Measurements from ENCODE around the gene CCDC27.
A peak's percentile ranks its signal among the peaks of the same experiment; 100 is the strongest.

CCDC27 gene

DNA sequence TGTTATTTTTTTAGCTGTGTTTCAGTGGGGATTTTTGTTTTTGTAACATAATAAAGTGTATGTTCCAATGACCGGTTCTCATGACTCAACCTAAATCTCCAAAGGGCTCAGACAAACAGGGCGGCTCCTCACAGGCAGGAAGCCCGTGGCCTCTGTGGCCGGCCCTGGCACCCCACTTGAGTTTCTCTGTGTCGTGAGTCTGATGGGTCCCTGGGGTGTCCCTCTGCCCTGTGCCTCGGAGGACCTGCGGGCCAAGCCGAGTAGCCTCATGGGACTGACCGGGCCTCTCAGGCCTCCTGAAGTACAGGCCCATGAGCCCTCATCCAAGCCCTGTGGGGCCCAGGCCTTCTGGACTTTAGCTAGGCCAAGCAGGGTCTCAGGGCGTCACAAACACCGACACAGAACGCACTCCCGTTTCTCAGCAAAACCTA lies 16.1 kb upstream of the CCDC27 start:
- Mint-ChIP-seq H3K27me3 (peaks cover 3% of the 10 kb centered on the region), H3K9me3 (no peaks in the 10 kb centered on the region), H3K36me3 (ENCODE audit: low read depth) (peaks cover 6% of the 10 kb centered on the region), H3K4me1 (ENCODE audit: low read depth) (no peaks in the 10 kb centered on the region), H3K4me3 (no peak overlapping the region), H3K27ac (no peak overlapping the region)
- intact Hi-C loops (cut with micrococcal nuclease), result no loop called here

DNA sequence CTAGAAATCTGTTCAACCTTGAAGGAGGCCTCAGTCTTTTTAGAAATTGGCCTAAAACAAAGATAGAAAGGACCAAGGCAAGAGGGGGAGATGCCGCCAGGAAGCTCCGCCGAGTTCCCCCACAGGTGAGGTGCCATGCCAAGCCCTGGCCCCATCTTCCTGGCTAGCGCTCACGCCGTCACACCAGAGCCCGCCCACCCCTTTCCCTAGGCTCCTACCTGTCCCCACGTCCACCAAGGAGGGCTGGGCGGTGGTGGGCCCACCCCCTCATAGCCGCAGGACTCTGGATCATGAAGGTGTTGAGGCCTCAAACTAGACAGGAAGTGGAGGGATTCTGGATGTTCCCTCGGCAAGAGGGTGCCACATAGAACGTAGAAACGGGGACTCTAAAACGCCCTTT lies 15.5 kb upstream of the CCDC27 start:
- no peak overlapping the region for H3K4me3 Mint-ChIP-seq
- no peaks in the 10 kb centered on the region for H3K9me3 Mint-ChIP-seq
- intact Hi-C loops (cut with micrococcal nuclease), result no loop called here

DNA sequence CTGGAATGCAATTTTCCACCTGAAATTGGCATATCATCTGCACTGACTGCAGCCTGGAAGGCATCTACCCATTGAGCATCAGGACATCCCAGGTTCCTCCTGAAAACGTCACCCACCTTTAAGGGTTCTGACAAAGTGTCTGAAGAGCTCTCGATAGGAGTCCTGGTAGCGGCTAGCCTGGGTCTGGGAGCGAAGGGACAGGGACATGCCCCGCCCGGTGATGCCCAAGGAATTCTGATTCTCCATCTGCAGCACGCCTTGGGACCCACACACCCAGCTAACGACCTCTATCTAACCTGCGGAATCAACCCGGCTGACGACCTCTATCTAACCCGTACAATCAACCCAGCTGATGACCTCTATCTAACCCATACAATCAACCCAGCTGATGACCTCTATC lies 13.3 kb upstream of the CCDC27 start:
- H3K9me3 Mint-ChIP-seq, result no peaks in the 10 kb centered on the region
- no peak overlapping the region for H3K27ac Mint-ChIP-seq
- no peaks in the 10 kb centered on the region for H3K27me3 Mint-ChIP-seq
- H3K4me1 Mint-ChIP-seq (ENCODE audit: low read depth), result no peaks in the 10 kb centered on the region
- intact Hi-C loops (cut with micrococcal nuclease), result no loop called here
- H3K4me3 Mint-ChIP-seq, result no peak overlapping the region
- peaks cover 25% of the 10 kb centered on the region for H3K36me3 Mint-ChIP-seq (ENCODE audit: low read depth)

More for the DNA sequence above, 15.5 kb upstream of the CCDC27 start:
- peaks cover 11% of the 10 kb centered on the region for H3K36me3 Mint-ChIP-seq (ENCODE audit: low read depth)
- H3K4me1 Mint-ChIP-seq (ENCODE audit: low read depth), result no peaks in the 10 kb centered on the region
- peaks cover 3% of the 10 kb centered on the region for H3K27me3 Mint-ChIP-seq
- no peak overlapping the region for H3K27ac Mint-ChIP-seq

DNA sequence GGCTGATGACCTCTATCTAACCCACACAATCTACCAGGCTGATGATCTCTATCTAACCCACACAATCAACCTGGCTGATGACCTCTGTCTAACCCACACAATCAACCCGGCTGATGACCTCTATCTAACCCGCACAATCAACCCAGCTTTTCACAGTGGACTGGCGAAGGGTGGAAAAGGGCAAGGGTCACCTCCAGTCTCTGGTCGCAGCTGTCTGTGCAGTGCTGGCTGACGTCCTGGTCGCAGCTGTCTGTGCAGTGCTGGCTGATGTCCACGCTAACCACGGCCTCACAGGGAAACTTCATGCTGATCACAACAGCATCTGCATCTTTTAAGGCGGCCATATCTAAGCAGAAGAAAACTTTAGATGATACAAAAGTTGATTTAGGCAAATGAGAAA lies 12.2 kb upstream of the CCDC27 start:
- Mint-ChIP-seq H3K4me3 (no peak overlapping the region), H3K27ac (no peak overlapping the region), H3K27me3 (no peaks in the 10 kb centered on the region), H3K4me1 (ENCODE audit: low read depth) (peaks cover 8% of the 10 kb centered on the region), H3K36me3 (ENCODE audit: low read depth) (peaks cover 25% of the 10 kb centered on the region), H3K9me3 (no peaks in the 10 kb centered on the region)
- intact Hi-C loops (cut with micrococcal nuclease), result loop anchor here (10.0 kb wide), 1 partner anchor 55 kb away; the partner anchor contains the start of gene LRRC47

DNA sequence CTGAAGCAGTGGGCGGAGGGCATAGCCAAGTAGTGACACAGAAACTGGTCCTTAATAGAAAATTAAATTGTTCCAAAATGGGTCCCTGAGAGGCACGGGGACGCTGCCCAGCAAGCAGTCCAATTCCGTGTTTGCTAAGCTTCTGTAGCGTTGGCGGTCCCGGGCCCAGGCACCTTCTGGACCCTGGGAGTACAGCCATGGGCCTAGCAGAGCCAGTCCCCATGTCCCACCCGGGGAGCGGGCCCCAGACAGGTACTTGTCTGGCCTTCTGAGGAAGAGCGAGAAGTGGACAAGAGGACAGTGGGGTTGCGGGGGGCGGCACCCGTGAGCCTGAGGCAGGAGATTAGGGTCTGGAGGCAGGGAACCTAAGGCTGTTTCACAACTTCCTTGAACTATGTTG lies 11.5 kb upstream of the CCDC27 start:
- Mint-ChIP-seq H3K36me3 (ENCODE audit: low read depth) (peaks cover 25% of the 10 kb centered on the region), H3K27me3 (no peaks in the 10 kb centered on the region), H3K4me3 (no peak overlapping the region), H3K4me1 (ENCODE audit: low read depth) (peaks cover 15% of the 10 kb centered on the region), H3K27ac (no peak overlapping the region), H3K9me3 (no peaks in the 10 kb centered on the region)
- intact Hi-C loops (cut with micrococcal nuclease), result loop anchor here (10.0 kb wide), 1 partner anchor 54 kb away; the partner anchor contains the start of gene LRRC47

DNA sequence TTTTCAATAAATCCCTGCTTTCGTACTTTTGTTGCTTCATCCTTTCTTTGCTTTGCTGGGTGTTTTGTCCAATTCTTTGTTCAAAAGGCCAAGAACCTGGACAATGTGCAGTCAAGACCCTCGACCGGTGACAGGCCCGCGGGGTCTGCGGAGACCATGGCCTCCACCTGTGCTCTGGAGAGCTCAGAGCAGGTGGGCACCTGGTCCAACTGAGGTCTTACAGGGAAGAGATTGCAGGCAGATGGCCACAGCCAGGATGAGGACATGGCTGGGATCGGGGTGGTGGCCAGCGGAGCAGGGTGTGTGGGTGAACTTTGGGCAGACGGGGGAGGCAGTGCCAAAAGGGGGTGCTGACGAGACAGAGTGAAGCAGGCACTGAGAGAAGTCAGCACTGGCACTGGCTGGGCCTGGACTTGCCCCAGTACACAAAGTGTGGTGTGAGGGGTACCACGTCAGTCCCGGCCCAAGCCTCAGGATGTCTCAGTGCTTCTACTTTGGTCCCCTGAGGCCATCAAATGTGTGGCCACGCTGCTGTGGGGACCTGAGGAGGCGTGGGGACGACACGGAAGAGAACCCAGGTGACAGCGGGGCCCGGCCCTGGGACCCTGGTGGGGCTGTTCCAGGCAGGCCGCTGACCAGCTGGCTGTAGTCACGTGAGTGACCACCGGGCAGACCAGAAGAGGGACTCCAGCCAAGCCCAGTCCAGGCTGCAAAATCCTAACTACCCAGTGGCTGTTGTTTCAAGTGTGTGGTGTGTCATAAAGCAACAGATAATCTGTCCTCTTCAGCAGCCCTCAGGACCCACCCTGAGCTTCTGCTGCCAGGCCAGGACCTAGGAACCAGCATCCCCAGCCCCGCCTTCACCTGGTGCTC lies 10.4 kb upstream of the CCDC27 start:
- peaks cover 25% of the 10 kb centered on the region for H3K36me3 Mint-ChIP-seq (ENCODE audit: low read depth)
- H3K4me3 Mint-ChIP-seq, result no peak overlapping the region
- intact Hi-C loops (cut with micrococcal nuclease), result loop anchor here (10.0 kb wide), 1 partner anchor 53 kb away; the partner anchor contains the start of gene LRRC47
- no peak overlapping the region for H3K27ac Mint-ChIP-seq
- peaks cover 25% of the 10 kb centered on the region for H3K4me1 Mint-ChIP-seq (ENCODE audit: low read depth)
- no peaks in the 10 kb centered on the region for H3K9me3 Mint-ChIP-seq
- no peaks in the 10 kb centered on the region for H3K27me3 Mint-ChIP-seq

DNA sequence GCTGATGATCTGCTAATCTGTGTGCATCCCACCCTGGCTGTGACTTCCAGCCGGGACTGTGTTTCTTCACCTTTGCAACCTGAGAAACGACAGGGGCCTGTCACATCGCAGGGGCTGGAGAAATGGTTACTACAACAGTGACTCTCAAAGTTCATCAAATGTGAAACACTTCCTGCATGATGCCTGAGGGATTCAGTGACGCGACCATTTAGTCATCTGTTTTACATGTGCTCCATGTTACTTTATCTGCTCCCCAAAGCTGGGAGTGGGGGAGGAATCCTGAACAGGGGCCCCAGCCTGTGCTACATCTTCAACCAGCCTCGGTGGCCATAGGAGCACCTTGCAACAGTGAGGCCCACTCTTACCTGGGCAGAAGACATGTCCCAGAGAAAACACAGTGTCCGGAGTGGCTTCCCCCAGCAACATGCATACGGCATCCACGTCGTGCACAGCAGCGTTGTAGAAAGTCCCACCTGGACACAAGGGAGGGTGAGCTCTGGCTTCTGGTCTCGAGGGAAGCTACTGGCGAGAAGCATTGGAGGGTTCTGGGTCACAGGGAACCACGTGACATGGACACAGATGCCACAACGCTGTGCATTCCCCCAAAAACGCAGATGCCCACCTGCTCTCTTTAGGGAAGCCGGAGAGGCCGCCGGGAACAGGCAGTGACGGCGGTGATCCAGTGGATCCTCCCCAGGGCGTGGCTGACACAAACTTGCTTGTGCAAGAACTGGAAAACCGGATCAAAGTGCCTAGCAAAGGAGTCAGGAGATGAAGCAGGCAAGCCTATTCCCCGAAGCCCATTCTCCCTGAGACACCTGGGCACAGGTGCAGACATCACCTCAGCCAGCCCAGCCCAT lies 9.6 kb upstream of the CCDC27 start:
- H3K9me3 Mint-ChIP-seq, result no peaks in the 10 kb centered on the region
- no peak overlapping the region for H3K4me3 Mint-ChIP-seq
- no peak overlapping the region for H3K27ac Mint-ChIP-seq
- peaks cover 27% of the 10 kb centered on the region for H3K4me1 Mint-ChIP-seq (ENCODE audit: low read depth)
- intact Hi-C loops (cut with micrococcal nuclease), result loop anchor here (10.0 kb wide), 1 partner anchor 52 kb away; the partner anchor contains the start of gene LRRC47
- H3K27me3 Mint-ChIP-seq, result no peaks in the 10 kb centered on the region
- H3K36me3 Mint-ChIP-seq (ENCODE audit: low read depth), result peaks cover 25% of the 10 kb centered on the region

DNA sequence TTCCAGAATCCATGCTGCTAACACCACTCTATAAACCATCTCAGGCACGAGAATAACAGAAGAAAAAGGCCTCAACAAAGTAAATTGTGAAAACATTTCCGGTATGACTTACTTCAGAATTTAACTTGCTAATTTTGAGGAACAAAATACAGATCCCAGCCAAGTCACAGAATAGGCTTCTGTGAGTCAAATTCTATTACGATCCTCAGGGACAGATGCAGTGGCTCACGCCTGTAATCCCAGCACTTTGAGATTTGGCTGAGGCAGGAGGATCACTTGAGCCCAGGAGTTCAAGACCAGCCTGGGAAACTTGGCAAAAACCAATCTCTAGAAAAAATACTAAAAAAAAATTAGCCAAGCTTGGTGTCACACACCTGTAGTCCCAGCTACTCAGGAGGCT lies 8.8 kb upstream of the CCDC27 start:
- Mint-ChIP-seq H3K4me3 (no peak overlapping the region), H3K9me3 (no peaks in the 10 kb centered on the region), H3K36me3 (ENCODE audit: low read depth) (peaks cover 25% of the 10 kb centered on the region), H3K27ac (no peak overlapping the region), H3K27me3 (no peaks in the 10 kb centered on the region), H3K4me1 (ENCODE audit: low read depth) (peaks cover 35% of the 10 kb centered on the region)
- intact Hi-C loops (cut with micrococcal nuclease), result loop anchor here (10.0 kb wide), 1 partner anchor 51 kb away; the partner anchor contains the start of gene LRRC47

DNA sequence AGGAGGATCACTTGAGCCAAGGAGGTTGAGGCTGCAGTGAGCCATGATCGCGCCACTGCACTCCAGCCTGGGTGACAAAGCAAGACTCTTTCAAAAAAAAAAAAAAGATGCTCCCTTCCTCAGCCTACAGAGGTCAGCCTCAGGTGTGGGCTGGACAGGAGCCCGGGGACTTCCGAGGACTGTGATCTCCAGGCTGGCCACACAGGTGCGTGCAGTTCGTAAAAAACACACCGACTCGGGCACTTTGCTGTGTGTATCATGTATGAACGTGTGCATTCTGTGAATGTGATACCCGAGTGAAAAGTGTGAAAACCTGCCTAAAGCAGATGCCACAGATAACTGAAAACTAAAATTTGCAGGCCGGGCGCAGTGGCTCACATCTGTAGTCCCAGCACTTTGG lies 8.4 kb upstream of the CCDC27 start:
- Mint-ChIP-seq H3K4me1 (ENCODE audit: low read depth) (peaks cover 36% of the 10 kb centered on the region), H3K36me3 (ENCODE audit: low read depth) (peaks cover 25% of the 10 kb centered on the region), H3K27ac (no peak overlapping the region), H3K4me3 (no peak overlapping the region), H3K27me3 (no peaks in the 10 kb centered on the region), H3K9me3 (no peaks in the 10 kb centered on the region)
- intact Hi-C loops (cut with micrococcal nuclease), result loop anchor here (10.0 kb wide), 1 partner anchor 51 kb away; the partner anchor contains the start of gene LRRC47

DNA sequence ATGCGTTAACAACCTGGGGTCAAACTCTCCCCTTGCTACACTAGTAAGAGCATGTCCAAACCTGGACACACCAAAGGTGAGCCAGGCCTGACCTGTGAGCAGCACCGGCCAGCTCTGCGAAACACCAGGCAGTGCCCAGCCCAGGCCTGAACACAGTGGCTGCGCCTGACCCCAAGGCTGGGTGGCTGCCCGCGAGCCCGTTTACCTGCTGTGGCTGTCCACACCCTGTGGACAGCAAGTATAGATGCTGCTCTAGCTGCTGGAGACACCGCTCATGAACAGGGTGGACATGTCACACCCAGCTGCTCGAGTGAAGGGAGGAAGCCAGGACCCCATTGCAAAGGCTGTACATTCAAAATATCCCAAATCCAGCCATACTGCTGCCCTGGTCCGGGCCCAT lies 7.6 kb upstream of the CCDC27 start:
- no peak overlapping the region for H3K4me3 Mint-ChIP-seq
- H3K27ac Mint-ChIP-seq, result no peak overlapping the region
- H3K4me1 Mint-ChIP-seq (ENCODE audit: low read depth), result peaks cover 36% of the 10 kb centered on the region
- no peaks in the 10 kb centered on the region for H3K27me3 Mint-ChIP-seq
- intact Hi-C loops (cut with micrococcal nuclease), result loop anchor here (10.0 kb wide), 1 partner anchor 50 kb away; the partner anchor contains the start of gene LRRC47
- peaks cover 25% of the 10 kb centered on the region for H3K36me3 Mint-ChIP-seq (ENCODE audit: low read depth)
- no peaks in the 10 kb centered on the region for H3K9me3 Mint-ChIP-seq

DNA sequence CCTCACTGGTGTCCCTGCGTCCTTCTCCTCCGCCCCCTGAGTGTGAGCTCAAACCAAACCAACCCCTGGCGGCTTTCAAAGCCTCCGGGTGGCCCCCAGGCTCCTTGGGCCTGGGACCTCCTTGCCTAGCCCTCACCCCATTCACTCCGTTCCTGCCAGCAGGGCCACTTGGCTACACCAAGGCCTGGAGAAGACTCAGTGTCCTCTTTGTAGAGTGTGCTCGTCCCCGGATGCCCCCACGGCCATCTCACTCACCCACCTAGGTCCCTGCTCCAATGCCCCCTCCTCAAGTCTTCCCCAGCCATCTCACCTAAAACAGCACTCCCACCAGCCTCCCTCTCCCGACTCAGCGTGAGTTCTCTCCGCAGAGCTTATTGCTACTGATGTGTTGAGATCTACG lies 7.2 kb upstream of the CCDC27 start:
- H3K27me3 Mint-ChIP-seq, result no peaks in the 10 kb centered on the region
- H3K4me1 Mint-ChIP-seq (ENCODE audit: low read depth), result peaks cover 36% of the 10 kb centered on the region
- H3K4me3 Mint-ChIP-seq, result no peak overlapping the region
- intact Hi-C loops (cut with micrococcal nuclease), result loop anchor here (10.0 kb wide), 1 partner anchor 50 kb away; the partner anchor contains the start of gene LRRC47
- H3K9me3 Mint-ChIP-seq, result no peaks in the 10 kb centered on the region
- H3K36me3 Mint-ChIP-seq (ENCODE audit: low read depth), result peaks cover 25% of the 10 kb centered on the region
- no peak overlapping the region for H3K27ac Mint-ChIP-seq

DNA sequence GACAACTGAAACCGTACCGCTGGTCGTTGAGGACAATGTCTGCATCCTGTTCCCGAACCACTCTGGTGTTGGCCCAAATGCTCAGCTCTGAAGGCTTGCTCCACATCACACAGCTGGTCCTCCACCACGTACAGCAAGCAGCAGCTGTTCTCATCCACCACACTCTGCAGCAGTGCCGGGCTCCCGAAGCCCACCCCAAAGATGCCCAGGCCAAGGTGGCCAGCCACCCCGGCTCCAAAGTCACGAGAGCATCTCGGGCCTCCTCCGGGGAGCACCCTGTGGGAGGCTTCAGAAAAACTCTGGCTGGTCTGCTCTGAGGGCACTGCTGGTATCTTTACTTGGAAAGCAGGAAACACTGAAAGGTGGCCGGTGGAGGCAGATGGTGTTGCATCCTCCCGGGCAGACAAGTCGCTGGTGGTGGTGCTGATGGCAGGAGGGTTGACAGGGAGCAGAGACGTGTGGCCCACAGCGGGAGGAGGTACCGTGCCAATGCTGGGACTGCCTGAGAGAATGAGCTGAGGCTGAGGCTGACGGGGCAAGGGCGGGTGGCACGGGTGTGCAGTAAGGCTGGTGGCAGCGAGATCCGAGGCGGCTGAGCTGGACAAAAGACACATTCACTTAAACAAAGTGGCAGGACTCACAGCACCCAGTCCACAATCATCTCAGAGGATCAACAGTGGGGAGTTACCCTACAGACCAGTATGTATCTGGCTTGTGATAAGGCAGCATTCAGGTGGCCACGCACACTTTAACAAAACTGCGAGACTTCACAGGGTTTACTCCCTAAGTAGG lies 6.5 kb upstream of the CCDC27 start:
- peaks cover 22% of the 10 kb centered on the region for H3K36me3 Mint-ChIP-seq (ENCODE audit: low read depth)
- peaks cover 36% of the 10 kb centered on the region for H3K4me1 Mint-ChIP-seq (ENCODE audit: low read depth)
- peak overlapping the region; percentile 65 for H3K27ac Mint-ChIP-seq
- intact Hi-C loops (cut with micrococcal nuclease), result loop anchor here (10.0 kb wide), 1 partner anchor 49 kb away; the partner anchor contains the start of gene LRRC47
- H3K27me3 Mint-ChIP-seq, result no peaks in the 10 kb centered on the region
- H3K4me3 Mint-ChIP-seq, result no peak overlapping the region
- H3K9me3 Mint-ChIP-seq, result no peaks in the 10 kb centered on the region

DNA sequence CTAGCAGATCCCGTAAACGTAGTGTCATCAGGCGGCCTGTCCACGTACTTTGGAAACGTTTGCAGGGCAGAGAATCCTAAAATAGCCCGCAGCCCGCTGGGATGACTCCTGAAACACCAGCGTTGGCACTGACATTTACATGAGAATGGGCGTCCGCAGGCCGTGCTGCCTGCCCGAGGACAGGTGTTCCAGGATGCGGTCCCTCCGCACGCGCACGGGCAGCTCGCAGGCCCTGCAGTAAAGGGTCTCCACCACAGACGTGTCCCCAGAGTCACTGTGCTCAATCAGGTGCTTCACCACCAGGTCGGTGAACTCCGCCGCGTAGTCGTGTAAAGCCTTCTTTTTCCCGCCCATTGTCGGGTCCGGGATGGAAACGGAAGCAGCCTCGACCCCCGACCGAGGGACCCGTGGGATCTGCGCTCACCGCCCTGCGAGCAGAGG lies 5.8 kb upstream of the CCDC27 start:
- Mint-ChIP-seq H3K4me3 (peak overlapping the region; percentile 74), H3K27ac (peak overlapping the region; percentile 65), H3K4me1 (ENCODE audit: low read depth) (peaks cover 36% of the 10 kb centered on the region), H3K9me3 (no peaks in the 10 kb centered on the region), H3K36me3 (ENCODE audit: low read depth) (peaks cover 17% of the 10 kb centered on the region), H3K27me3 (peaks cover 4% of the 10 kb centered on the region)
- intact Hi-C loops (cut with micrococcal nuclease), result loop anchor here (10.0 kb wide), 1 partner anchor 48 kb away; the partner anchor contains the start of gene LRRC47

All from dendritic cell treated with granulocyte-macrophage colony-stimulating factor and Interleukin-4, amounts not matched to agents 40 ng/mL and 50 ng/mL, for 4 days (primary cell).